Measurements from ENCODE around the gene SLC39A13.
A peak's percentile ranks its signal among the peaks of the same experiment; 100 is the strongest.

Gene SLC39A13

GRCh38 chr11:47406896-47407745, 1.3 kb upstream of the SLC39A13 start:
- DNase-seq: peak; percentile 89

- no peak for DNase-seq
Measured at GRCh38 chr11:47408598-47409439, 429 bp downstream of the SLC39A13 start.

- no peak for DNase-seq
Measured at GRCh38 chr11:47409440-47410369, 1.3 kb downstream of the SLC39A13 start.

- DNase-seq: no peak
Measured at GRCh38 chr11:47410370-47411264, 2.2 kb downstream of the SLC39A13 start.

GRCh38 chr11:47411884-47412746, 3.7 kb downstream of the SLC39A13 start:
- no peak for DNase-seq

- DNase-seq: no peak
Measured at GRCh38 chr11:47413351-47413750, 5.0 kb downstream of the SLC39A13 start.

- DNase-seq: no peak
Measured at GRCh38 chr11:47413908-47414684, 5.7 kb downstream of the SLC39A13 start.

- no peak for DNase-seq
Measured at GRCh38 chr11:47414685-47415070, 6.3 kb downstream of the SLC39A13 start.

- DNase-seq: no peak
Measured at GRCh38 chr11:47415091-47415854, 6.9 kb downstream of the SLC39A13 start.

- no peak for DNase-seq
Measured at GRCh38 chr11:47415949-47416472, 7.6 kb downstream of the SLC39A13 start.

- no peak for DNase-seq
Measured at GRCh38 chr11:47417712-47418111, 9.3 kb downstream of the SLC39A13 start.

GRCh38 chr11:47418454-47419259, 10.3 kb downstream of the SLC39A13 start:
- DNase-seq: no peak

- no peak for DNase-seq
Measured at GRCh38 chr11:47425611-47426010, 17.2 kb downstream of the SLC39A13 start.

- peak; percentile 95 for DNase-seq
Measured at GRCh38 chr11:47426062-47426956, 17.9 kb downstream of the SLC39A13 start, which contains the start of gene PSMC3. Gene PSMC3 (minus strand): TSS chr11:47426439. CDS start chr11:47426279, 160 bp downstream.

GRCh38 chr11:47430524-47430923, 22.1 kb downstream of the SLC39A13 start:
- DNase-seq: no peak

- no peak for DNase-seq
Measured at GRCh38 chr11:47431356-47432083, 23.1 kb downstream of the SLC39A13 start.
